Measurements from ENCODE around the gene DCAF6.
"Not testable (repeated sequence)": the region's sequence is repeated elsewhere in the genome, so short reads cannot be mapped to it uniquely, and the experiment has no call there.

DCAF6 gene

GRCh38 chr1:168009322-168009721 is 72.8 kb downstream of the DCAF6 start:
- no peak for DNase-seq (ENCODE audit: low spot score)

- DNase-seq (ENCODE audit: low spot score) = no peak
Measured at GRCh38 chr1:168019407-168019806, 82.9 kb downstream of the DCAF6 start.

GRCh38 chr1:168031198-168031597 is 94.7 kb downstream of the DCAF6 start:
- no peak for DNase-seq (ENCODE audit: low spot score)

- DNase-seq (ENCODE audit: low spot score) = no peak
Measured at GRCh38 chr1:168031627-168032026, 95.1 kb downstream of the DCAF6 start.

- DNase-seq (ENCODE audit: low spot score) = no peak
Measured at GRCh38 chr1:168032029-168032428, 95.5 kb downstream of the DCAF6 start.

- DNase-seq (ENCODE audit: low spot score) = no peak
Measured at GRCh38 chr1:168035345-168035744, 98.9 kb downstream of the DCAF6 start.

- no peak for DNase-seq (ENCODE audit: low spot score)
Measured at GRCh38 chr1:168042362-168042761, 105.9 kb downstream of the DCAF6 start.

GRCh38 chr1:168045311-168045710 is 108.8 kb downstream of the DCAF6 start:
- DNase-seq (ENCODE audit: low spot score) = no peak

GRCh38 chr1:168050307-168050706 is 113.8 kb downstream of the DCAF6 start:
- no peak for DNase-seq (ENCODE audit: low spot score)

- no peak for DNase-seq (ENCODE audit: low spot score)
Measured at GRCh38 chr1:168050880-168051279, 114.4 kb downstream of the DCAF6 start.

GRCh38 chr1:168053681-168054080 is 117.2 kb downstream of the DCAF6 start:
- no peak for DNase-seq (ENCODE audit: low spot score)

GRCh38 chr1:168054117-168054516 is 117.6 kb downstream of the DCAF6 start:
- no peak for DNase-seq (ENCODE audit: low spot score)

GRCh38 chr1:168056152-168056551 is 119.7 kb downstream of the DCAF6 start:
- DNase-seq (ENCODE audit: low spot score) = not testable (repeated sequence)

- no peak for DNase-seq (ENCODE audit: low spot score)
Measured at GRCh38 chr1:168057355-168057754, 120.9 kb downstream of the DCAF6 start.

- no peak for DNase-seq (ENCODE audit: low spot score)
Measured at GRCh38 chr1:168057921-168058320, 121.4 kb downstream of the DCAF6 start.

GRCh38 chr1:168064216-168064615 is 127.7 kb downstream of the DCAF6 start:
- DNase-seq (ENCODE audit: low spot score) = no peak

- no peak for DNase-seq (ENCODE audit: low spot score)
Measured at GRCh38 chr1:168065506-168065905, 129.0 kb downstream of the DCAF6 start.

- DNase-seq (ENCODE audit: low spot score) = no peak
Measured at GRCh38 chr1:168069384-168069783, 132.9 kb downstream of the DCAF6 start.

GRCh38 chr1:168079761-168080160 is 143.3 kb downstream of the DCAF6 start:
- no peak for DNase-seq (ENCODE audit: low spot score)

GRCh38 chr1:168081373-168082007 is 145.0 kb downstream of the DCAF6 start:
- DNase-seq (ENCODE audit: low spot score) = peak; percentile 26

GRCh38 chr1:168082008-168082876 is 145.8 kb downstream of the DCAF6 start:
- DNase-seq (ENCODE audit: low spot score) = peak; percentile 79

- no peak for DNase-seq (ENCODE audit: low spot score)
Measured at GRCh38 chr1:168083456-168084325, 147.2 kb downstream of the DCAF6 start.
